NCI-H446 treated with DMSO at 0.1 percent for 48 hours (cell line): ENCODE measurements around the gene BRD4.
A peak's percentile ranks its signal among the peaks of the same experiment; 100 is the strongest.

Source experiments
- DNase-seq: peaks from one replicate; lab custom pipeline; 2025; lab: John Stamatoyannopoulos, UW

Gene BRD4

GRCh38 chr19:15289673-15290072 is 42.7 kb downstream of the BRD4 start:
- no peak for DNase-seq

GRCh38 chr19:15288146-15288963 is 44.0 kb downstream of the BRD4 start:
- peak; percentile 58 for DNase-seq

GRCh38 chr19:15287496-15287895 is 44.8 kb downstream of the BRD4 start:
- DNase-seq, result no peak

GRCh38 chr19:15286688-15287365 is 45.5 kb downstream of the BRD4 start:
- no peak for DNase-seq

GRCh38 chr19:15285896-15286591 is 46.3 kb downstream of the BRD4 start:
- DNase-seq, result no peak

- no peak for DNase-seq
Observed at GRCh38 chr19:15284896-15285295, 47.4 kb downstream of the BRD4 start.

- no peak for DNase-seq
Observed at GRCh38 chr19:15284091-15284490, 48.2 kb downstream of the BRD4 start.

GRCh38 chr19:15283141-15283883 is 49.0 kb downstream of the BRD4 start:
- no peak for DNase-seq

- DNase-seq, result no peak
Observed at GRCh38 chr19:15282311-15282705, 50.0 kb downstream of the BRD4 start.

GRCh38 chr19:15280915-15281683 is 51.2 kb downstream of the BRD4 start:
- DNase-seq, result peak; percentile 82

GRCh38 chr19:15280048-15280725 is 52.2 kb downstream of the BRD4 start:
- DNase-seq, result no peak

- no peak for DNase-seq
Observed at GRCh38 chr19:15279326-15279904, 52.9 kb downstream of the BRD4 start.

GRCh38 chr19:15276620-15277215 is 55.6 kb downstream of the BRD4 start:
- DNase-seq, result no peak

GRCh38 chr19:15274477-15274876 is 57.9 kb downstream of the BRD4 start:
- no peak for DNase-seq

- no peak for DNase-seq
Observed at GRCh38 chr19:15269806-15270205, 62.5 kb downstream of the BRD4 start.

GRCh38 chr19:15268928-15269253 is 63.4 kb downstream of the BRD4 start:
- DNase-seq, result no peak

GRCh38 chr19:15268192-15268927 is 64.0 kb downstream of the BRD4 start:
- DNase-seq, result no peak

- peak; percentile 14 for DNase-seq
Observed at GRCh38 chr19:15266683-15267082, 65.7 kb downstream of the BRD4 start.

GRCh38 chr19:15265850-15266248 is 66.5 kb downstream of the BRD4 start:
- peak; percentile 92 for DNase-seq
